ENCODE results near the gene APOL5. TPM values are rescaled to one million over a fixed set of nuclear protein-coding genes. Genes with fewer than 3 reads are reported as not detected.

Gene APOL5
- total and polyA plus RNA-seq, 9 of the 15 experiments (the other 6 are each of a cell fraction or from before 2014, with no cell fraction given), result not detected

GRCh38 chr22:35684270-35684700, 33.4 kb upstream of the APOL5 start (continued):
- TF ChIP-seq AFF4 (CRISPR knock-in tag; IDR thresholded peaks at IDR 0.05) (no peak), MTA1 (IDR thresholded peaks at IDR 0.05; ENCODE audit: borderline replicate concordance) (no peak), RBM34 (IDR thresholded peaks at IDR 0.05; ENCODE audit: borderline replicate concordance, insufficient read depth, low read length) (no peak), ZNF707 (CRISPR knock-in tag; conservative IDR thresholded peaks at IDR 0.05) (no peak), REST (IDR thresholded peaks at IDR 0.05; ENCODE audit: borderline replicate concordance) (peak; percentile 43; the same call in 1 of the 2 replicates), REST (CRISPR knock-in tag; IDR thresholded peaks at IDR 0.05; ENCODE audit: low read depth) (no peak), MAZ (CRISPR knock-in tag; conservative IDR thresholded peaks at IDR 0.05 in 1 of 2, IDR thresholded peaks at IDR 0.05 in 1 of 2) (0 out of 4 replicates have a peak, but pooled peaks of 1 of the 2 experiments have one; percentile 19), TBP (optimal IDR thresholded peaks at IDR 0.05; ENCODE audit: low read depth, low read length) (no peak), ZNF316 (IDR thresholded peaks at IDR 0.05) (peak; percentile 68), CEBPG (CRISPR knock-in tag; IDR thresholded peaks at IDR 0.05) (0 out of 2 replicates have a peak, but pooled peaks have one; percentile 41), CEBPG (tag; conservative IDR thresholded peaks at IDR 0.05 in 1 of 2, IDR thresholded peaks at IDR 0.05 in 1 of 2) (peak; percentile 53 to 65), RAD21 (CRISPR knock-in tag; conservative IDR thresholded peaks at IDR 0.05 in 1 of 2, IDR thresholded peaks at IDR 0.05 in 1 of 2) (peak; percentile 50 to 68), ZNF212 (CRISPR knock-in tag; IDR thresholded peaks at IDR 0.05) (no peak), TCF15 (CRISPR knock-in tag; IDR thresholded peaks at IDR 0.05) (no peak)
